Measurements from ENCODE around the gene ZNF778. TPM values are rescaled to one million over a fixed set of nuclear protein-coding genes. Genes with fewer than 3 reads are reported as not detected.

ZNF778 gene
- total and polyA plus RNA-seq, 2 of the 8 experiments (the other 6 are each of a cell fraction or from before 2014, with no cell fraction given), result 9.5 to 21.9 TPM

GRCh38 chr16:89217138-89217387 is 440 bp upstream of the ZNF778 start:
- Histone ChIP-seq H2AFZ (ENCODE audit: low read length) (no peak overlapping the region), H2BK120ac (replicated peaks; ENCODE audit: low read depth, low read length) (no peak overlapping the region), H3K23ac (ENCODE audit: insufficient read length) (no peak overlapping the region), H2BK12ac (ENCODE audit: low read depth, low read length) (no peak overlapping the region), H3K14ac (ENCODE audit: insufficient read length) (no peak overlapping the region), H3K27me3 (replicated peaks in 1 of 4; ENCODE audit: control insufficient read depth in 3 of 4, extremely low read depth in 1 of 4, insufficient read depth in 3 of 4, low read length in 3 of 4) (no peaks in the 10 kb centered on the region), H3K9ac (replicated peaks in 1 of 4; ENCODE audit: extremely low read depth in 1 of 4, low read depth in 3 of 4, low read length in 3 of 4) (peak overlapping the region; percentile 81 to 93 (median 87); a peak in 6 of 7 replicates), H2BK15ac (ENCODE audit: low read length) (no peak overlapping the region), H3K4me3 (ENCODE audit: extremely low read depth in 1 of 4, insufficient read depth in 2 of 4, low read depth in 3 of 4, low read length in 4 of 4) (peak overlapping the region; percentile 72 to 97 (median 93)), H4K20me1 (replicated peaks in 1 of 2; ENCODE audit: control insufficient read depth in 1 of 2, insufficient read depth in 2 of 2, low read length in 2 of 2) (peaks cover 0 to 5% of the 10 kb centered on the region in 2 experiments), H2AK5ac (ENCODE audit: low read depth, low read length) (no peak overlapping the region), H3K27ac (ENCODE audit: low read depth, low read length) (peak overlapping the region; percentile 86; the same call in 1 of the 2 replicates), H2BK5ac (ENCODE audit: low read depth, low read length) (peak overlapping the region; percentile 87), H3K23me2 (ENCODE audit: low read depth, low read length) (peaks cover 4% of the 10 kb centered on the region; the same call in 1 of the 2 replicates), H4K5ac (ENCODE audit: insufficient read length, low read depth, low read length) (peak overlapping the region; percentile 96), H3K4me2 (ENCODE audit: insufficient read depth in 1 of 2, low read depth in 2 of 2, low read length in 2 of 2) (peak overlapping the region; percentile 58 to 77), H4K8ac (ENCODE audit: extremely low read depth, insufficient read depth, low read length) (peak overlapping the region; percentile 98; the same call in 1 of the 2 replicates), H3K18ac (ENCODE audit: extremely low read depth, low read length) (no peak overlapping the region), H3K4ac (replicated peaks; ENCODE audit: insufficient read length, low read depth, low read length) (no peak overlapping the region), H3K4me1 (replicated peaks in 1 of 4; ENCODE audit: control insufficient read depth in 3 of 4, insufficient read depth in 4 of 4, low read length in 3 of 4) (peaks cover 0 to 2% (median under 1%) of the 10 kb centered on the region in 4 experiments; a peak in 2 of 7 replicates), H3K79me1 (ENCODE audit: low read depth, low read length) (peaks cover 2% of the 10 kb centered on the region; the same call in 1 of the 2 replicates), H3K36me3 (ENCODE audit: control insufficient read depth in 2 of 4, insufficient read depth in 4 of 4, low read length in 3 of 4) (peaks cover 0 to 6% (median 4%) of the 10 kb centered on the region in 4 experiments; a peak in 4 of 8 replicates), H3K56ac (replicated peaks; ENCODE audit: insufficient read length, low read depth, low read length) (peak overlapping the region; percentile 25), H2BK20ac (ENCODE audit: low read length) (no peak overlapping the region), H3K9me3 (ENCODE audit: insufficient read depth in 2 of 2, low read depth in 1 of 2, low read length in 1 of 2) (no peaks in the 10 kb centered on the region), H4K91ac (replicated peaks; ENCODE audit: insufficient read length, low read length) (no peak overlapping the region), H3K79me2 (ENCODE audit: control insufficient read depth in 1 of 2, insufficient read depth in 2 of 2, low read length in 2 of 2) (peaks cover 0 to 13% of the 10 kb centered on the region in 2 experiments; a peak in 3 of 4 replicates)
- ChIA-PET POLR2A (ENCODE audit: partially characterized antibody) (interaction anchor here (0.9 to 1.6 kb wide), 4 partner anchors 9 to 23 kb away, joined by 3 to 4 read pairs (median 4); partner anchors contain the start of gene SLC22A31), CTCF (ENCODE audit: partially characterized antibody) (interaction anchor here (1.0 to 1.6 kb wide), 4 partner anchors 40 to 336 kb away, joined by 3 to 4 read pairs (median 4); no protein-coding TSS in a partner anchor)
- DNase-seq (ENCODE audit: low read depth in 1 of 2, low spot score in 2 of 2), result no peak
- TF ChIP-seq POLR2AphosphoS5 (IDR thresholded peaks at IDR 0.05; ENCODE audit: low read depth, low read length) (no peak), TCF12 (IDR thresholded peaks at IDR 0.05; ENCODE audit: low read depth, low read length) (no peak), RXRA (IDR thresholded peaks at IDR 0.05; ENCODE audit: insufficient read depth, low read depth, low read length) (no peak), SP1 (IDR thresholded peaks at IDR 0.05; ENCODE audit: low read depth, low read length) (no peak)
- 3% methylated on average over 11 of the region's 11 CpGs; no CpG with 5 or more reads in 1 of the 2 experiments for WGBS, 2 experiments (ENCODE audit: extremely low coverage in 1 of 2, insufficient coverage in 1 of 2, insufficient read length in 1 of 2, insufficient replicate concordance in 2 of 2, low coverage in 1 of 2, low lambda C conversion rate in 2 of 2, missing lambda C conversion rate in 1 of 2)
- no peak for FAIRE-seq
